GM18499 (cell line): ENCODE data around the gene FBXW7.
A peak's percentile ranks its signal among the peaks of the same experiment; 100 is the strongest.

Experiments
- ATAC-seq: cut with Tn5 transposase; IDR thresholded peaks from one replicate; pipeline ENCODE4 v1.9.1; 2021; ENCODE audit warnings: moderate number of reproducible peaks; ENCODE audit not compliant: insufficient read depth, unreplicated experiment

The FBXW7 gene

GRCh38 chr4:152306541-152306940 is 229.4 kb downstream of the FBXW7 start:
- no peak for ATAC-seq

DNA sequence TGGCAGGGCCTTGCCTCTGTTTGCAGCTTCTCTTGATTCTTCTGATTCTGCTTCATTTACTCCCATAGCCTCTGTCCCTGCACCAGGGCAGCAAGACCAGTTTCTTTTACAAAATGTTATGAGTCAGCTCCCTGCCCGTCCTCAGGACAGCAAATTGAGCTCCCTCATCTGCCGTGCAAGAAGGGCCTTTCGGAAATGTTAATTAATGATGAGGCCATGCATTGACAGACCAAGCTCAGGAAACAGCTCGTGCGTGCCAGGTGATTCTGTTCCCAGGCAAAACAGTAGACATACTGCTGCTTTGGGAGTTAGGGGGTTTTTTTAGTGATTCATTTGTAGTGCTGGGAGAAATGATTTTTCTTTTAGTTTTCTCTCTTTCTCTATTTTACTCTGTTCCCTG is 231.7 kb downstream of the FBXW7 start:
- peak; percentile 55 for ATAC-seq

- no peak for ATAC-seq
Measured at GRCh38 chr4:152301381-152301780, 234.5 kb downstream of the FBXW7 start.

GRCh38 chr4:152299553-152299952 is 236.3 kb downstream of the FBXW7 start:
- no peak for ATAC-seq

DNA sequence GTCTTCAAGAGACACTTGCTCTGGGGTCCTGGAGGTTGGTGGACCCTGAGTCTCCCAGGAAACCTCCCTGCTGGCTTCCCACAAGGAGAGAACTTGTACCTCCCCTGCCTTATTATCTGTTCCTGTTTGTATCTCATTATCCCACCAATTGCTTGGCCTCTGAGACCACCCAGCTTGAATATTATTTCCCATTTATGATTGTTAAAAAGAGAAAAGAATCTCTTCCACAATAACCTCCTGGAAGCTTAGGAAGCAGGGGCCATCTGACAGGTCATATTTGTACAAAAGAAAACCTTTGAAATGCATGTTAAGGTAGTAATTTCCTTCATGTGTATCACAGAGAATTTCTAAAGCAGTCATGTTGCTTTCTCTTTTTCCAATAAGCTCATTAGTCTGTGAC is 239.5 kb downstream of the FBXW7 start:
- ATAC-seq = no peak

GRCh38 chr4:152294765-152295164 is 241.1 kb downstream of the FBXW7 start:
- no peak for ATAC-seq

DNA sequence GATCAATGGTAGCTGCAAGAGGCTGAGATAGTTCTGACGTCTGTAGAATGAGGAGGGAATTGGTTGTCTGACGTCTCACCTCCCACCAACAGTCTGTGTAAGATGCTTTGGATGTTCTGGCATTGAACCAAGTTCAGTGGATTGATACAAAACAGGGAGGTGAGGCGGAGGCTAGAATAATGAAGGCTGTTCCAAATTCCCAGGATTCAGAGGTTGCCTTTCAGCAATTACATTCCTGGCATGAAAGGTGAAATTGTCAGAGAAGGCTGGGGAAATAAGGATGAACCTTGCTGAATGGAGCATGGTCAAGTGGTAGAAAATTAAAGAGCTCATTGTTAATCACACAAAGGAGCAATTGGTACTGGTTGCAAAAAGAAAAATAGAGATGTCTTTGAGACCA is 241.6 kb downstream of the FBXW7 start:
- no peak for ATAC-seq

- no peak for ATAC-seq
Measured at GRCh38 chr4:152293527-152293926, 242.4 kb downstream of the FBXW7 start.

GRCh38 chr4:152290366-152290921 is 245.4 kb downstream of the FBXW7 start:
- no peak for ATAC-seq

GRCh38 chr4:152289941-152290340 is 246.0 kb downstream of the FBXW7 start:
- ATAC-seq = no peak

DNA sequence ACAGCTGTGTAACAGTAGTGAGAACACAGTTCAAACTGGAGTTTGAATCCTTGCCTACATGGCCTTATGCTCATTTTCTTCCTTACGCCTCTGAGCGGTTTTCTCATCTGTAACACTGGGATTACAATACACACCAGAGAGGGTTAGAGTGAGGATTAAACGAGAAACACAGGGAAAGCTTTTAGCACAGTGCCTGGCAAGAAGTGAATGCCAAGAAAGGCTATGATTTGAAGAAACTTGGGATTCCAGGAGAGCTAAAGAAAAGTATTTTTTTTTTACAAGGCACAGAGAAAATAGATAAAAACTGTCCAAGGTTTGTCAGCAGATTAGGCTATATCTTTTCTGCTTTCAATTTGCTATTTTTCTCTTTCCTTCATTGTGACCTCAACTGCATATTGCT is 246.4 kb downstream of the FBXW7 start:
- ATAC-seq = no peak

- no peak for ATAC-seq
Measured at GRCh38 chr4:152283801-152284470, 252.0 kb downstream of the FBXW7 start.

- no peak for ATAC-seq
Measured at GRCh38 chr4:152281822-152282221, 254.1 kb downstream of the FBXW7 start.

GRCh38 chr4:152281211-152281610 is 254.7 kb downstream of the FBXW7 start:
- ATAC-seq = no peak

DNA sequence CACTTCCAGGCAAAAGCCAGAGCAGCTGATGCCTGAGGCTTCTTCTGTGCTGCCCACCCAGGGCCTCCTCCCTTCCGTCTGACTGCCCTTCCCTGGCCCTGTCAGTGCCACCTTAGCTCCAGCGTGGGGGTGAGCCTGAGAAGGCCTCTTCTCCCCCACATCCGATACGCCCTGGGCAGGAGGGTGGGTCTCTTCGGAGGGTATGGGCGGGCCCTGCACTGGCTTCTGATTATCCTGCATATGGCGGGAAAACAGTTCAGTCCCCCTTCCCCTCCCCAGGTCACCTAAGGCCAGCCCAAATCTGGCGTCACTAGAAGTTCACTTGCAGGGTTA is 256.7 kb downstream of the FBXW7 start:
- ATAC-seq = no peak

GRCh38 chr4:152278505-152279233 is 257.2 kb downstream of the FBXW7 start:
- ATAC-seq = no peak

DNA sequence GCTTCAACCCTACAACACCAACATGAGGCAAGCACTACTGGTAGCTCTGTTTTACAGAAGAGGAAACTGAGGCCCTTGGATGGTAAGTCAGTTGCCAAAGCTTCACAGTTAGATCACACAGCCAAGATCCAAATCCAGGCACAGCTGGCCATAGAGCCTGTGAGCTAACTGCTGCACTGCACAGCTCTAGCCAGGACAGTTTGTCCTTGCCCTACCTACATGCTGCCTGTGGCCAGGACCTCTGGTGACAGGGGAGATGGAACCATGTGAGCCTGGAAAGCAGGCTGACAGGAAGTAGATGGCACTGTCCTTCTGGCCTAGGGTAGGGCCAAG is 257.8 kb downstream of the FBXW7 start:
- no peak for ATAC-seq

DNA sequence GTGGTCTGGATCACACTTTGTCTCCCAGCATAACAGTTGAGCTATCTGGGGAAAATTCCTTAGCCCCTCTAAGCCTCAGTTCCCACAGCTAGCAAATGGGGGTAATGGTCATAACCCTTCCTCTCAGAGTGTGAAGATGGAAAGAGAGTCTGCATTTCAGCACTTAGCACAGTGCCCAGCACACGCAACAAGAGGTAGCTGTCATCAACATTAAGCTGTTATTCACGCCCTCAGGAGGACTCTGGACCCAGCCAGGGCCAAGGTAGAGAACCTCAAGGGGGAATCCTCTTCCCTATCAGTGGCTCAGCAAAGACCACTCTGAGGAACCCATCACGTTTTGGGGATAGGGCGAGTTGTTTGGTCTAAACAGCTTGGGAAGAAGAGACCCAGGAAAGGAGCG is 258.6 kb downstream of the FBXW7 start:
- no peak for ATAC-seq

- ATAC-seq = no peak
Measured at GRCh38 chr4:152273343-152273742, 262.5 kb downstream of the FBXW7 start.
